Measurements from ENCODE around the gene SPAM1.

GRCh38 chr7:123995617-123996326, 70.7 kb downstream of the SPAM1 start:
- TF ChIP-seq CTCF (IDR thresholded peaks at IDR 0.05; ENCODE audit: insufficient read depth, low read depth, low read length) (no peak), EZH2 (IDR thresholded peaks at IDR 0.05; ENCODE audit: insufficient read depth, low read length) (no peak)
